Measurements from ENCODE around the gene MICAL3.
"Not testable (repeated sequence)": the region's sequence is repeated elsewhere in the genome, so short reads cannot be mapped to it uniquely, and the experiment has no call there.

GRCh38 chr22:18040898-18041297, 16.5 kb upstream of the MICAL3 start:
- TF ChIP-seq CTCF (IDR thresholded peaks at IDR 0.05; ENCODE audit: low read length); EZH2 (IDR thresholded peaks at IDR 0.05; ENCODE audit: borderline replicate concordance, low read length): not testable (repeated sequence)
